BLaER1 treated with 17β-estradiol and CSF1 and Interleukin-3, amounts not matched to agents 10 nM and 100 nM (cell line): Measurements from ENCODE around the gene ABTB2.

Experiments used
- H3K27ac ChIP-seq, 11 experiments: shearing (Covaris generic); formaldehyde crosslinking; 2 replicates each; pipeline ENCODE4 v1.8.1; 2022
- H3K27me3 ChIP-seq, 11 experiments: shearing (Covaris generic); formaldehyde crosslinking; 2 replicates each; pipeline ENCODE4 v1.8.1; 2022
- H3K36me3 ChIP-seq, 11 experiments: shearing (Covaris generic); formaldehyde crosslinking; 2 replicates each; pipeline ENCODE4 v1.8.1; 2022
- H3K4me1 ChIP-seq, 10 experiments: shearing (Covaris generic); formaldehyde crosslinking; 2 replicates each; pipeline ENCODE4 v1.8.1; 2022
- H3K4me2 ChIP-seq, 11 experiments: shearing (Covaris generic); formaldehyde crosslinking; 2 replicates each; pipeline ENCODE4 v1.8.1; 2022
- H3K4me3 ChIP-seq, 10 experiments: shearing (Covaris generic); formaldehyde crosslinking; 2 replicates each; pipeline ENCODE4 v1.8.1; 2022
- H3K9ac ChIP-seq, 11 experiments: shearing (Covaris generic); formaldehyde crosslinking; 2 replicates each; pipeline ENCODE4 v1.8.1; 2022
- H3K9me3 ChIP-seq, 11 experiments: shearing (Covaris generic); formaldehyde crosslinking; replicated peaks in 1 of 11; 2 replicates each; pipeline ENCODE4 v1.8.1; 2022
- H4K20me1 ChIP-seq, 11 experiments: shearing (Covaris generic); formaldehyde crosslinking; 2 replicates each; pipeline ENCODE4 v1.8.1; 2022
- Cebpa-rat ChIP-seq, 11 experiments: shearing (Covaris generic); IDR thresholded peaks; 2 replicates each; pipeline ENCODE4 v1.8.1; 2022

ABTB2 gene

GRCh38 chr11:34151166-34151565 lies 206.6 kb downstream of the ABTB2 start:
- Histone ChIP-seq H3K9ac (no peak overlapping the region), H3K4me3 (no peak overlapping the region), H3K4me2 (no peak overlapping the region), H3K9me3 (no peaks in the 10 kb centered on the region), H3K27ac (no peak overlapping the region), H4K20me1 (peaks cover 0 to 79% (median 29%) of the 10 kb centered on the region in 11 experiments; a peak in 15 of 22 replicates), H3K4me1 (peaks cover 40 to 70% (median 54%) of the 10 kb centered on the region in 10 experiments), H3K36me3 (peaks cover 49 to 85% (median 65%) of the 10 kb centered on the region in 11 experiments), H3K27me3 (no peaks in the 10 kb centered on the region)
- no peak for TF ChIP-seq Cebpa-rat (IDR thresholded peaks at IDR 0.05)

DNA sequence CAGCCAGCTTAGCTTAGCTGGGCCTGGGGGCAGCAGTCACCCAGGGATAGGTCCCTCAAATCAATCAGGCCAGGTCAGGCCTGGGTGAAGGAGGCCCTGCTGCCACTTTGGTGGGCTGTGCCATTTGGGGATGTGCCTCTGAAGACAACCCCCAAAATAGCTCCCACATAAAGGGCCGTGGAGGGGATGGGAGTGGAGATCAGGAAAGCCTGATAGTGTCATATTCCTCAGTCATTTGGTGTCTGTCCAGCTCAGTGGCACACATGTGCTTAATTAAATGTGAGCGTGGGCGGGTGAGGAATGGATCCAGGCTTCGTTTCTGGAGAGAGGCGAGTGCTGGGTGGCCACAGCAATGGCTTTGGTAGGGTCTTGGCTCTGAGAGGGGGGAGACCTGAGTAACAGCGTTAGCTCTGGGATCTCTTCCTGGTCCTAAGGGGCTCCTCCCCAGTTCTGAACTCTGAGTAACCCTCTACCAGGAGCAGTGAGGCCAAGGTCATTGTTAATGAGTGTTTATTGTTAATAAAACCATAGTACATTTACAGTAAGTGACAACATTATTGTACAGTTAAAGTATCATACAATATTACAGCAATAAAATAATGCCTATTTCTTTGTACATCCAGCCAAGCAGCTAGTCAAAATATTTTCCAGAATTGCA lies 207.2 kb downstream of the ABTB2 start:
- no peak for TF ChIP-seq Cebpa-rat (IDR thresholded peaks at IDR 0.05)
- peaks cover 46 to 70% (median 55%) of the 10 kb centered on the region in 10 experiments for H3K4me1 ChIP-seq
- no peak overlapping the region for H3K9ac ChIP-seq
- no peaks in the 10 kb centered on the region for H3K9me3 ChIP-seq
- no peaks in the 10 kb centered on the region for H3K27me3 ChIP-seq
- peaks cover 49 to 85% (median 68%) of the 10 kb centered on the region in 11 experiments for H3K36me3 ChIP-seq
- peaks cover 0 to 77% (median 29%) of the 10 kb centered on the region in 11 experiments; a peak in 15 of 22 replicates for H4K20me1 ChIP-seq
- H3K4me3 ChIP-seq, result no peak overlapping the region
- no peak overlapping the region for H3K4me2 ChIP-seq
- H3K27ac ChIP-seq, result no peak overlapping the region

GRCh38 chr11:34149786-34150185 lies 208.0 kb downstream of the ABTB2 start:
- Histone ChIP-seq H3K27ac (peak overlapping the region in 1 of 11 experiments; percentile 4; a peak in 1 of 22 replicates), H3K36me3 (peaks cover 52 to 86% (median 73%) of the 10 kb centered on the region in 11 experiments), H4K20me1 (peaks cover 0 to 77% (median 29%) of the 10 kb centered on the region in 11 experiments; a peak in 15 of 22 replicates), H3K4me1 (peaks cover 46 to 70% (median 55%) of the 10 kb centered on the region in 10 experiments), H3K9me3 (no peaks in the 10 kb centered on the region), H3K9ac (no peak overlapping the region), H3K27me3 (no peaks in the 10 kb centered on the region), H3K4me2 (no peak overlapping the region), H3K4me3 (no peak overlapping the region)
- no peak for TF ChIP-seq Cebpa-rat (IDR thresholded peaks at IDR 0.05)

DNA sequence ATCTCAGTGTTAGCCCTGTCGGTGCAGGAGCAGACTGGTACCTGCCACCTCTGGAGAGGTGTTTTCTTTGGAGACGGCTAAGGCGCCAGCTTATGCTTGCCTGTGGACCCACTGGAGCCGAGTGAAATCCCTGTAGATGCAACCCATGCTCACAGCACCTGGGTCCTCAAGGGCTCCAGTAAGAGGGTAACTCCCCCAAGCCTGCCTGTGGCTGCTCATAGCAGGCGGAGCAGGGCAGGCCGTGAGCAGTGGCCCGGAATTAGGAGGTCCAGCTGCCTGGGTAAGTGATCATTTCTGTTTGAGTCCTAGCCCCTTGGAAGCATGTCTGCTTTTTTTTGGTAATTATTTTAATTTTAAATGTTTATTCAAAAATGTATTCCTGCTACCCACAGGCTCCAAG lies 208.5 kb downstream of the ABTB2 start:
- no peaks in the 10 kb centered on the region for H3K27me3 ChIP-seq
- no peak overlapping the region for H3K4me3 ChIP-seq
- H3K27ac ChIP-seq, result peak overlapping the region in 4 of 11 experiments; percentile 2 to 50 (median 28); a peak in 5 of 22 replicates
- H3K9me3 ChIP-seq, result no peaks in the 10 kb centered on the region
- TF ChIP-seq Cebpa-rat (IDR thresholded peaks at IDR 0.05), result no peak
- H3K4me1 ChIP-seq, result peaks cover 44 to 70% (median 55%) of the 10 kb centered on the region in 10 experiments
- 0 out of 22 replicates have a peak overlapping the region, but pooled peaks of 2 of the 11 experiments have one; percentile 15 to 23 for H3K9ac ChIP-seq
- peaks cover 58 to 91% (median 79%) of the 10 kb centered on the region in 11 experiments for H3K36me3 ChIP-seq
- H3K4me2 ChIP-seq, result no peak overlapping the region
- H4K20me1 ChIP-seq, result peaks cover 0 to 73% (median 29%) of the 10 kb centered on the region in 11 experiments; a peak in 14 of 22 replicates

GRCh38 chr11:34148504-34149165 lies 209.2 kb downstream of the ABTB2 start:
- Histone ChIP-seq H3K9ac (0 out of 22 replicates have a peak overlapping the region, but pooled peaks of 4 of the 11 experiments have one; percentile 9 to 23 (median 14)), H3K27me3 (no peaks in the 10 kb centered on the region), H4K20me1 (peaks cover 0 to 67% (median 23%) of the 10 kb centered on the region in 11 experiments; a peak in 13 of 22 replicates), H3K36me3 (peaks cover 64 to 97% (median 85%) of the 10 kb centered on the region in 11 experiments), H3K4me3 (no peak overlapping the region), H3K9me3 (no peaks in the 10 kb centered on the region), H3K4me2 (0 out of 22 replicates have a peak overlapping the region, but pooled peaks of 1 of the 11 experiments have one; percentile 2), H3K4me1 (peaks cover 39 to 64% (median 49%) of the 10 kb centered on the region in 10 experiments), H3K27ac (peak overlapping the region in 5 of 11 experiments; percentile 2 to 50 (median 19); a peak in 6 of 22 replicates)
- no peak for TF ChIP-seq Cebpa-rat (IDR thresholded peaks at IDR 0.05)

DNA sequence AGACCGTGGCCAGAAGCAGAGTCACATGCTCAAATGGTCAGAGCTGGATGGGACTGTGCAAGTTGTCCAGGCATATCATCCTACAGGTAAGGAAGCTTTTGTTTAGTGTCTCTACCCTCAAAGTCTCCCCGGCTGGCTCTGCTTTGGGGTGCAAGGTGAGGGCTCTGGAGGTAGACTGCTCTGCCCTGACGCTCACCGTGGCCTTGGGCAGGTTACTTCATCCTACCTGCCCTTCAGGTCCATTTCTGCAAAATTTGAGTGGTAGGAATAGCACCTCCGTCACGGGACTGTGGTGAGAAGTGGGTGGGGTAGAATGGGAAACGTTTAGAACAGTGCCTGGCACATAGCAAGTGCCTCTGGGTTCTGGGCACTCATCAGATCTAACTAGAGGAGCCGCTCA lies 210.2 kb downstream of the ABTB2 start:
- Histone ChIP-seq H3K9ac (no peak overlapping the region), H3K9me3 (no peaks in the 10 kb centered on the region), H3K27me3 (no peaks in the 10 kb centered on the region), H3K27ac (peak overlapping the region in 1 of 11 experiments; percentile 36; a peak in 1 of 22 replicates), H4K20me1 (peaks cover 0 to 56% (median 17%) of the 10 kb centered on the region in 11 experiments; a peak in 12 of 22 replicates), H3K4me3 (no peak overlapping the region), H3K4me1 (peaks cover 28 to 58% (median 40%) of the 10 kb centered on the region in 10 experiments), H3K4me2 (no peak overlapping the region), H3K36me3 (peaks cover 75 to 100% (median 95%) of the 10 kb centered on the region in 11 experiments)
- no peak for TF ChIP-seq Cebpa-rat (IDR thresholded peaks at IDR 0.05)

DNA sequence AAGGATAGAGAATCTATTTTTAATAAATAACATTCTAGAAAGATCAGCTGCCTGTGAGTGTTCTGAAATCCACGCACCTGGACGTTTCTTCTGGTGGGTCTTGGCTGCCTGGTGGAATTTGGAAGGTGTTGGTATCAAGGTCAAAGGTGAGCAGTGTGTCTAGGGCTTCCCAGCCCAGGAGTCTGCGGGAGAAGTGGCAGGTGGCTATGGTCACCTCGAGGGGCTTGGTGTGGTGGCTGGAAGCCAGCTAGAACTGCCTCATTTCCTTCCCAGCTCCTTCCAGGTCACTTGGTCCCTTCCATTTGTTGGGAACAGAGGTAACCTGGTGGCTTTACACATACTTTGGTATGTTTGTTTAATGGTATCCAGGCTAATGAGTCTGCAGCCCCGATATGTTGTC lies 210.9 kb downstream of the ABTB2 start:
- Histone ChIP-seq H4K20me1 (peaks cover 0 to 50% (median 9%) of the 10 kb centered on the region in 11 experiments; a peak in 12 of 22 replicates), H3K27me3 (no peaks in the 10 kb centered on the region), H3K27ac (no peak overlapping the region; a peak in 1 of 22 replicates), H3K4me3 (no peak overlapping the region), H3K9me3 (no peaks in the 10 kb centered on the region), H3K4me1 (peaks cover 25 to 53% (median 37%) of the 10 kb centered on the region in 10 experiments), H3K9ac (0 out of 22 replicates have a peak overlapping the region, but pooled peaks of 1 of the 11 experiments have one; percentile 39), H3K36me3 (peaks cover 79 to 100% (median 96%) of the 10 kb centered on the region in 11 experiments), H3K4me2 (peak overlapping the region in 1 of 11 experiments; percentile 69; a peak in 2 of 22 replicates)
- TF ChIP-seq Cebpa-rat (IDR thresholded peaks at IDR 0.05), result no peak

- Histone ChIP-seq H3K9me3 (no peaks in the 10 kb centered on the region), H3K4me3 (no peak overlapping the region), H3K4me1 (peaks cover 25 to 53% (median 37%) of the 10 kb centered on the region in 10 experiments), H3K9ac (peak overlapping the region in 10 of 11 experiments; percentile 2 to 49 (median 38); a peak in 10 of 22 replicates), H3K4me2 (peak overlapping the region; percentile 23 to 76 (median 62); a peak in 20 of 22 replicates), H3K36me3 (peaks cover 83 to 100% (median 99%) of the 10 kb centered on the region in 11 experiments), H3K27me3 (no peaks in the 10 kb centered on the region), H4K20me1 (peaks cover 0 to 51% (median 7%) of the 10 kb centered on the region in 11 experiments; a peak in 11 of 22 replicates), H3K27ac (peak overlapping the region in 10 of 11 experiments; percentile 24 to 67 (median 40); a peak in 20 of 22 replicates)
- no peak for TF ChIP-seq Cebpa-rat (IDR thresholded peaks at IDR 0.05)
These were observed 211.4 kb downstream of the ABTB2 start for GRCh38 chr11:34146411-34146810.
